Parietal lobe (tissue), 1 donor: ENCODE measurements around the gene CS. TPM values are rescaled to one million over a fixed set of nuclear protein-coding genes. Genes with fewer than 3 reads are reported as not detected.

Experiments
- total RNA-seq: library from RNA; depleted of rRNA; stranded (reverse); fragments of >200 nt; gene quantifications from one replicate; pipeline ENCODE4 v1.2.3, GENCODE V29; 2014

CS gene
- total RNA-seq, result 149 TPM

GRCh38 chr12:56299853-56300643 lies at the start of gene CS:
Gene CS, minus strand, starts transcription at chr12:56300330. Its CDS starts 129 bp downstream, at chr12:56300201.

GRCh38 chr12:56338308-56339157 lies 38.4 kb upstream of the CS start, which contains the start of gene IL23A:
Gene IL23A, plus strand, starts transcription at chr12:56338884. Its CDS starts 161 bp downstream, at chr12:56339045.

GRCh38 chr12:56333679-56334489 lies 33.8 kb upstream of the CS start, which contains the start of gene PAN2:
Gene PAN2, minus strand, starts transcription at chr12:56334000. Its CDS starts 906 bp downstream, at chr12:56333094.

GRCh38 chr12:56315622-56316473 lies 15.7 kb upstream of the CS start, which contains the start of gene CNPY2:
Gene CNPY2, minus strand, starts transcription at chr12:56315988. Its CDS starts 771 bp downstream, at chr12:56315217.

DNA sequence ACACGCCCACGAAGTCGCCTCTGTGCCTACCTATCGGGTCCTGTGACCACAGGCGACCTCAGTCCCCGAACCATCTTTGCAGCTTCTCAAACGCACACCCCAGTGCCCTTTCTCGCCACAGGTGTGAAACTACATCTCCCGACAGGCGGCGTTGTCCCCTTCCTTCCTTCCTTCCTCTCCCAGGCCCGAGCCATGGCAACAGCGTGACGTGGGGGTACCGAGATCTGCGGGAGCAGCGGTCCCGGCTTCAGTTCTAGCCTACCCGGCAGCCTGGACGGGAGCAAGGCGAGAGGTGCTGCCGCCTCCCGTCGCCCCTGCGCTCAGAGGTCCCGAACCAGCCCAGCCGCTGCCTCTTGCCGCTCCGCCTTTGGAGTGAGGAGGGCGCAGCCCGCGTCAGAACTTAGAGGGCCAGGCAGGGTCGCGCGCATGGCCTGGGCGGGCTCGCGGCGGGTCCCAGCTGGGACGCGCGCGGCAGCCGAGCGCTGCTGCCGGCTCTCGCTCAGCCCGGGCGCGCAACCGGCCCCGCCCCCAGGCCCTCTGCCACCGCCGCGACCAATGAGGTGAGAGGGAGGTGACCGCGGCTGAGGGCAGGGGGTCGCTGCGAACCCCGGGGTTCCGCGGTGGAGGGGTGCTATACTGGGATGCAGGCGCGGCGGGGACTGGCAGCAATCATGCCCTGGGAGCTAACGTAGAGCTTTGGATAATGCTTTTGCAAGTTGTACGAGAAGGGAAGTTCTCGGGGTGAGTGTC lies 33.3 kb downstream of the CS start, which contains the start of gene COQ10A:
Gene COQ10A (plus strand): TSS at position 250 of the 750 bp plus-strand sequence. CDS start 177 bp downstream, at position 427.

GRCh38 chr12:56258068-56258819 lies 41.9 kb downstream of the CS start, which contains the start of gene ANKRD52:
Gene ANKRD52, minus strand, starts transcription at chr12:56258384. Its CDS starts 115 bp downstream, at chr12:56258269.

DNA sequence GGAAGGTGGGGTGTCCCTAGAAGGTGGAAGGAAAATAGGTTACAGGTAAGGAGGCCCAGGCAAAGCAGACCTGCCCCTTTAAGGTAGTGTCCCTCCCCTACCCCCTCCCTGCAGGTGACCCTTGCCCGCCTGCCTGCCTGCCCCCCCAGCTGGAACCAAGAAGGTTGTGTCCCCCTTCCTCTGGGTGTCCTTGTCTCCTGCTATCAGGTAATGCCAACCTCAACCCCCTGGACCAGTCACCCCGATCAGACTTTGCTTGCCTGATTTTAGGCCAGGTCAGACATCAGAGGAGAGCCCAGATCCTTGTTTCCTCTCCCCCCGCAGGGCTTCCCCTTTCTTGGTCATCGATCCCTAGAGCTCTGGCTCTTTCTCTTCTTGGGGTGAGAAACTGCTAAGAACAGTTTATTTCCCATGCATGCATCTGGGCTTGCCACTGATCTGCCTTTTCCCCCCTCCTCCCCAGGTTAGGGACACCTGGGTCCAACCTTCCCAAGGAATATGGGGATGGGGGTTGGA lies 70.2 kb downstream of the CS start, which contains the start of gene SLC39A5:
Gene SLC39A5 (plus strand): TSS at position 136 of the 516 bp plus-strand sequence. CDS start 1,224 bp downstream, outside the sequence.

GRCh38 chr12:56224102-56224701 lies 75.9 kb downstream of the CS start, which contains the start of gene NABP2:
Gene NABP2, plus strand, starts transcription at chr12:56224342. Its CDS starts 515 bp downstream, at chr12:56224857.

GRCh38 chr12:56221757-56222530 lies 78.2 kb downstream of the CS start, which contains the start of gene RNF41:
Gene RNF41, minus strand, starts transcription at chr12:56221922. Its CDS starts 7,875 bp downstream, at chr12:56214047.

Other genes starting within 250 kb of the CS start
- gene ERBB3, start 220.2 kb downstream of the CS start, total RNA-seq, result 3.4 TPM
- gene PA2G4, start 195.8 kb downstream of the CS start, total RNA-seq, result 91.7 TPM
- 1,201 TPM for gene RPL41, start 183.7 kb downstream of the CS start, total RNA-seq
- gene ZC3H10, start 182.1 kb downstream of the CS start, total RNA-seq, result 12.8 TPM
- 24.4 TPM for gene ESYT1, start 172.1 kb downstream of the CS start, total RNA-seq
- gene MYL6B, start 147.7 kb downstream of the CS start, total RNA-seq, result 91.1 TPM
- gene MYL6, start 142.0 kb downstream of the CS start, total RNA-seq, result 311 TPM
- gene SMARCC2, start 110.8 kb downstream of the CS start, total RNA-seq, result 149 TPM
- 77.9 TPM for gene RNF41, start 78.4 kb downstream of the CS start, total RNA-seq
- gene NABP2, start 76.0 kb downstream of the CS start, total RNA-seq, result 18.5 TPM
- gene SLC39A5, start 70.3 kb downstream of the CS start, total RNA-seq, result not detected
- gene ANKRD52, start 41.9 kb downstream of the CS start, total RNA-seq, result 35.4 TPM
- 17.5 TPM for gene COQ10A, start 33.4 kb downstream of the CS start, total RNA-seq
- 51.6 TPM for gene CNPY2, start 15.7 kb upstream of the CS start, total RNA-seq
- gene PAN2, start 33.7 kb upstream of the CS start, total RNA-seq, result 54.8 TPM
- not detected for gene IL23A, start 38.6 kb upstream of the CS start, total RNA-seq
- gene STAT2, start 59.8 kb upstream of the CS start, total RNA-seq, result 115 TPM
- not detected for gene APOF, start 62.5 kb upstream of the CS start, total RNA-seq
- 5.3 TPM for gene TIMELESS, start 149.1 kb upstream of the CS start, total RNA-seq
- gene MIP, start 154.3 kb upstream of the CS start, total RNA-seq, result not detected
- 6.3 TPM for gene SPRYD4, start 168.2 kb upstream of the CS start, total RNA-seq
- gene GLS2, start 187.8 kb upstream of the CS start, total RNA-seq, result 6.3 TPM
- gene RBMS2, start 221.5 kb upstream of the CS start, total RNA-seq, result 6.3 TPM